Mesendoderm (in vitro differentiated cells): ENCODE data around the gene TRHDE.

Experiments
- DNase-seq: peaks from one replicate; pipeline ENCODE4 v3.0.0; 2013
- H2AK5ac ChIP-seq: 2 replicates; pipeline ENCODE4 v1.6.1; 2013; ENCODE audit warnings: low read length, inconsistent platforms
- H2BK120ac ChIP-seq: 2 replicates; pipeline ENCODE4 v1.6.1; 2013; ENCODE audit warnings: low read depth, mild to moderate bottlenecking, low read length, moderate library complexity, mixed read lengths
- H2BK15ac ChIP-seq: replicated peaks from 2 replicates; pipeline ENCODE4 v1.6.1; 2013; ENCODE audit warnings: low read depth, mild to moderate bottlenecking, moderate library complexity
- H2BK5ac ChIP-seq: 2 replicates; pipeline ENCODE4 v1.6.1; 2013; ENCODE audit warnings: low read length, inconsistent platforms
- H3K18ac ChIP-seq: 2 replicates; pipeline ENCODE4 v1.6.1; 2013; ENCODE audit warnings: mild to moderate bottlenecking, low read length, mixed read lengths
- H3K23ac ChIP-seq: one replicate; pipeline ENCODE4 v1.6.1; 2013; ENCODE audit warnings: low read length
- H3K27ac ChIP-seq: 2 replicates; pipeline ENCODE4 v1.5.1; 2013; ENCODE audit warnings: low read depth, mild to moderate bottlenecking, inconsistent platforms, low read length, moderate library complexity
- H3K27me3 ChIP-seq: 2 replicates; pipeline ENCODE4 v1.6.1; 2013; ENCODE audit warnings: low read length, control low read depth, mild to moderate bottlenecking, inconsistent platforms; ENCODE audit not compliant: insufficient read depth, poor library complexity
- H3K36me3 ChIP-seq: 2 replicates; pipeline ENCODE4 v1.6.1; 2013; ENCODE audit warnings: low read length, inconsistent platforms; ENCODE audit not compliant: control insufficient read depth, insufficient read depth
- H3K4ac ChIP-seq: one replicate; pipeline ENCODE4 v1.6.1; 2013; ENCODE audit warnings: low read depth, mild to moderate bottlenecking, low read length, moderate library complexity
- H3K4me1 ChIP-seq: 2 replicates; pipeline ENCODE4 v1.6.1; 2013; ENCODE audit warnings: low read depth, low read length, inconsistent platforms; ENCODE audit not compliant: control insufficient read depth
- H3K4me2 ChIP-seq: 2 replicates; pipeline ENCODE4 v1.6.1; 2013; ENCODE audit warnings: low read length
- H3K4me3 ChIP-seq: 2 replicates; pipeline ENCODE4 v1.5.1; 2013; ENCODE audit warnings: mild to moderate bottlenecking, low read length
- H3K56ac ChIP-seq: one replicate; pipeline ENCODE4 v1.6.1; 2013; ENCODE audit warnings: low read length
- H3K79me1 ChIP-seq: 2 replicates; pipeline ENCODE4 v1.6.1; 2013; ENCODE audit warnings: low read length, inconsistent platforms
- H3K79me2 ChIP-seq: 2 replicates; pipeline ENCODE4 v1.6.1; 2013; ENCODE audit warnings: mild to moderate bottlenecking, low read length; ENCODE audit not compliant: control insufficient read depth, insufficient read depth
- H3K9ac ChIP-seq: 2 replicates; pipeline ENCODE4 v1.6.1; 2013; ENCODE audit warnings: low read length, inconsistent platforms
- H4K5ac ChIP-seq: one replicate; pipeline ENCODE4 v1.6.1; 2013; ENCODE audit warnings: low read length
- H4K8ac ChIP-seq: one replicate; pipeline ENCODE4 v1.6.1; 2013; ENCODE audit warnings: low read depth, mild to moderate bottlenecking, control low read depth, low read length, moderate library complexity
- WGBS: extraction: QIAGEN DNeasy Blood & Tissue Kit; methylation state at CpG from one replicate; pipeline ENCODE4 v1.1.7; 2013; ENCODE audit warnings: low lambda C conversion rate, missing lambda C conversion rate; ENCODE audit not compliant: insufficient coverage; ENCODE audit errors: extremely low coverage; 5-methylcytosine and 5-hydroxymethylcytosine counted together

Gene TRHDE

GRCh38 chr12:72521326-72521725 lies 249.2 kb downstream of the TRHDE start:
- H2BK5ac ChIP-seq: no peak overlapping the region

GRCh38 chr12:72522411-72522810 lies 250.2 kb downstream of the TRHDE start:
- Histone ChIP-seq H3K27ac (no peak overlapping the region), H3K18ac (no peak overlapping the region), H3K4me2 (no peak overlapping the region), H3K79me2 (no peaks in the 10 kb centered on the region), H3K4ac (no peak overlapping the region), H2BK5ac (no peak overlapping the region), H4K5ac (no peak overlapping the region), H3K79me1 (no peaks in the 10 kb centered on the region), H3K4me3 (no peak overlapping the region), H3K9ac (no peak overlapping the region), H3K27me3 (no peaks in the 10 kb centered on the region), H3K56ac (no peak overlapping the region), H4K8ac (no peak overlapping the region), H3K4me1 (no peaks in the 10 kb centered on the region), H2BK15ac (no peak overlapping the region), H3K23ac (no peak overlapping the region), H2BK120ac (no peak overlapping the region), H3K36me3 (no peaks in the 10 kb centered on the region), H2AK5ac (no peak overlapping the region)
- no CpG with 5 or more reads among the region's 1 CpG for WGBS
- no peak for DNase-seq

More at GRCh38 chr12:72521326-72521725, 249.2 kb downstream of the TRHDE start:
- no peak for DNase-seq
- H3K56ac ChIP-seq: no peak overlapping the region
- no peaks in the 10 kb centered on the region for H3K79me1 ChIP-seq
- no peak overlapping the region for H3K27ac ChIP-seq
- no peaks in the 10 kb centered on the region for H3K79me2 ChIP-seq
- no peak overlapping the region for H4K5ac ChIP-seq
- H2AK5ac ChIP-seq: no peak overlapping the region
- no peak overlapping the region for H4K8ac ChIP-seq
- no peaks in the 10 kb centered on the region for H3K36me3 ChIP-seq
- H3K27me3 ChIP-seq: no peaks in the 10 kb centered on the region
- H2BK15ac ChIP-seq: no peak overlapping the region
- no peaks in the 10 kb centered on the region for H3K4me1 ChIP-seq
- H3K23ac ChIP-seq: no peak overlapping the region
- no peak overlapping the region for H3K4me3 ChIP-seq
- H3K9ac ChIP-seq: no peak overlapping the region
- H3K4ac ChIP-seq: no peak overlapping the region
- no peak overlapping the region for H3K18ac ChIP-seq
- no peak overlapping the region for H2BK120ac ChIP-seq
- H3K4me2 ChIP-seq: no peak overlapping the region
- WGBS: no CpG with 5 or more reads among the region's 3 CpGs

- Histone ChIP-seq H4K8ac (no peak overlapping the region), H3K79me2 (no peaks in the 10 kb centered on the region), H4K5ac (no peak overlapping the region), H3K4ac (no peak overlapping the region), H3K23ac (no peak overlapping the region), H2AK5ac (no peak overlapping the region), H3K56ac (no peak overlapping the region), H3K4me3 (no peak overlapping the region), H3K9ac (no peak overlapping the region), H3K36me3 (no peaks in the 10 kb centered on the region), H2BK5ac (no peak overlapping the region), H3K4me2 (no peak overlapping the region), H2BK120ac (no peak overlapping the region), H3K27me3 (no peaks in the 10 kb centered on the region), H3K18ac (no peak overlapping the region), H3K79me1 (no peaks in the 10 kb centered on the region), H3K4me1 (no peaks in the 10 kb centered on the region), H2BK15ac (no peak overlapping the region), H3K27ac (no peak overlapping the region)
- DNase-seq: no peak
- no CpG with 5 or more reads among the region's 3 CpGs for WGBS
Observed at GRCh38 chr12:72523754-72524153, 251.6 kb downstream of the TRHDE start.

GRCh38 chr12:72535212-72535990 lies 263.2 kb downstream of the TRHDE start:
- H2AK5ac ChIP-seq: no peak overlapping the region
- no peak overlapping the region for H4K8ac ChIP-seq
- no peak overlapping the region for H3K27ac ChIP-seq
- no peaks in the 10 kb centered on the region for H3K4me1 ChIP-seq
- H3K27me3 ChIP-seq: no peaks in the 10 kb centered on the region
- no peaks in the 10 kb centered on the region for H3K36me3 ChIP-seq
- no peak overlapping the region for H3K9ac ChIP-seq
- H3K79me1 ChIP-seq: no peaks in the 10 kb centered on the region
- H3K56ac ChIP-seq: no peak overlapping the region
- H2BK15ac ChIP-seq: no peak overlapping the region
- no peak overlapping the region for H4K5ac ChIP-seq
- H3K4me2 ChIP-seq: no peak overlapping the region
- H3K79me2 ChIP-seq: no peaks in the 10 kb centered on the region
- H3K4ac ChIP-seq: no peak overlapping the region
- H3K18ac ChIP-seq: no peak overlapping the region
- no peak overlapping the region for H2BK5ac ChIP-seq
- H3K4me3 ChIP-seq: no peak overlapping the region
- H2BK120ac ChIP-seq: no peak overlapping the region
- H3K23ac ChIP-seq: no peak overlapping the region
- no peak for DNase-seq
- WGBS: no CpG with 5 or more reads among the region's 1 CpG

- Histone ChIP-seq H3K27ac (no peak overlapping the region), H3K23ac (no peak overlapping the region), H3K56ac (no peak overlapping the region), H3K4me2 (no peak overlapping the region), H3K18ac (no peak overlapping the region), H3K79me1 (no peaks in the 10 kb centered on the region), H2BK15ac (no peak overlapping the region), H2BK120ac (no peak overlapping the region), H3K79me2 (no peaks in the 10 kb centered on the region), H3K4ac (no peak overlapping the region), H4K8ac (no peak overlapping the region), H3K27me3 (no peaks in the 10 kb centered on the region), H3K4me3 (no peak overlapping the region), H3K4me1 (no peaks in the 10 kb centered on the region), H4K5ac (no peak overlapping the region), H3K9ac (no peak overlapping the region), H2BK5ac (no peak overlapping the region), H3K36me3 (no peaks in the 10 kb centered on the region), H2AK5ac (no peak overlapping the region)
- WGBS: no CpG with 5 or more reads among the region's 1 CpG
- DNase-seq: no peak
Observed at GRCh38 chr12:72540811-72541210, 268.6 kb downstream of the TRHDE start.
